NB4 (cell line): ENCODE measurements around the gene MARCOL.

Source experiments
- DNase-seq: peaks from one replicate; pipeline ENCODE4 v3.0.0; 2010; ENCODE audit warnings: low read depth
- H3K4me3 ChIP-seq: one replicate; pipeline ENCODE4 v1.5.1; 2011; ENCODE audit warnings: mild to moderate bottlenecking, low read depth, low read length, moderate library complexity
- MYC ChIP-seq: IDR thresholded peaks from 2 replicates; pipeline ENCODE4 v1.6.1; 2011; ENCODE audit warnings: low read depth, low read length
- POLR2A ChIP-seq: IDR thresholded peaks from 2 replicates; pipeline ENCODE4 v1.6.1; 2011; ENCODE audit warnings: mild to moderate bottlenecking; ENCODE audit not compliant: insufficient read length; ENCODE audit errors: extremely low read depth
- TF ChIP-seq, protein P1 (sequence below): IDR thresholded peaks from one replicate; pipeline ENCODE4 v1.5.1; 2012; ENCODE audit warnings: low read depth, low read length
- TF ChIP-seq, protein P2 (sequence below): IDR thresholded peaks from 2 replicates; pipeline ENCODE4 v1.6.1; 2011; ENCODE audit warnings: low read depth, low read length

Gene MARCOL

DNA sequence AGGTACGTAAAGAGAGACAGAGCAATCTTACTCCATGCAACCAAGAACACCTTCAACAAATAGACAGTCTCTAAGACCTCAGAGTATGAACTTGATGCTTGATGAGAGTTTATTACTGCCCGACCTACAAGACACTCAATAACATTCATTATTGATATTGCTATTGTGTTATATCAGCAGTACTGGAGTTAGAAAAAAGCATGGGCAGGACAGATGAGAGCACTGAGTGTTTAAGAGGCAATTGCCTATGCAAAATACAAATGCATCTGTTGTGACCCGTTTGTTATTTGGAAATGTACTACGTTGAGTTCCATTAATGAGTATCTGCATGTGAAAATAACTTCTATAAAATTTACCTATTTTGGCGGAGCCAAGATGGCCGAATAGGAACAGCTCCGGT is 8.1 kb upstream of the MARCOL start:
- TF ChIP-seq, protein P1, sequence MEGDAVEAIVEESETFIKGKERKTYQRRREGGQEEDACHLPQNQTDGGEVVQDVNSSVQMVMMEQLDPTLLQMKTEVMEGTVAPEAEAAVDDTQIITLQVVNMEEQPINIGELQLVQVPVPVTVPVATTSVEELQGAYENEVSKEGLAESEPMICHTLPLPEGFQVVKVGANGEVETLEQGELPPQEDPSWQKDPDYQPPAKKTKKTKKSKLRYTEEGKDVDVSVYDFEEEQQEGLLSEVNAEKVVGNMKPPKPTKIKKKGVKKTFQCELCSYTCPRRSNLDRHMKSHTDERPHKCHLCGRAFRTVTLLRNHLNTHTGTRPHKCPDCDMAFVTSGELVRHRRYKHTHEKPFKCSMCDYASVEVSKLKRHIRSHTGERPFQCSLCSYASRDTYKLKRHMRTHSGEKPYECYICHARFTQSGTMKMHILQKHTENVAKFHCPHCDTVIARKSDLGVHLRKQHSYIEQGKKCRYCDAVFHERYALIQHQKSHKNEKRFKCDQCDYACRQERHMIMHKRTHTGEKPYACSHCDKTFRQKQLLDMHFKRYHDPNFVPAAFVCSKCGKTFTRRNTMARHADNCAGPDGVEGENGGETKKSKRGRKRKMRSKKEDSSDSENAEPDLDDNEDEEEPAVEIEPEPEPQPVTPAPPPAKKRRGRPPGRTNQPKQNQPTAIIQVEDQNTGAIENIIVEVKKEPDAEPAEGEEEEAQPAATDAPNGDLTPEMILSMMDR = no peak
- DNase-seq = no peak
- H3K4me3 ChIP-seq = no peak overlapping the region

DNA sequence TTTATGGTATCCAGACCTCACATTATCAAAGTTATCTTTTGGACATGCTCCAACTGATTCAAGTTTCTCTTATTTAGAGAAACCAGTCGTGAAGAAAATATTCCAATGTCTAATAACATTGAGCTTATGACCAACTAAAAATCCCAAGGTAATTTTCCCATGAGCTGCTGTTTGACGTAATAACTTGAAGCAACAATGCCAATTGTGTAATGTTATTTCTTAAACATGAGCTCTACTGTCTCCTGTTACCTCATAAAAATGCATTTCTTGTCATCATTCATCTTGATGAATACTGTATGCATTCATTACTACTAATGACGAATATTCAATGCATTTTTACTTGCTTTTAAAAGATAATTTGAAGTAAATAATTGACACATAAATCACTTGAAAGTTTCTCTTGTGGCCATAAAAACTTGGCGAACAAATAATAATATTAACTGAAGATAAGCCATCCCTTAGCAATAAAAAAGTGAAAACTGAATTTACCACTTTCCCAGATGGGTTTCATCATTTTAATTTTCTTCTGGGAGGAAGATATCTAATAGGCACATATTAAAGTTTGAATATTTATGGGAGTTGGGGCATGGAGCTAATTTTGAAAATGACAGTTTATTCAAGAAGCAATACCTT is 424 bp upstream of the MARCOL start:
- TF ChIP-seq MYC (no peak), POLR2A (no peak)
- TF ChIP-seq, protein P1 = no peak
- TF ChIP-seq, protein P2, sequence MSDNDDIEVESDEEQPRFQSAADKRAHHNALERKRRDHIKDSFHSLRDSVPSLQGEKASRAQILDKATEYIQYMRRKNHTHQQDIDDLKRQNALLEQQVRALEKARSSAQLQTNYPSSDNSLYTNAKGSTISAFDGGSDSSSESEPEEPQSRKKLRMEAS = no peak
- DNase-seq = no peak
- no peak overlapping the region for H3K4me3 ChIP-seq

DNA sequence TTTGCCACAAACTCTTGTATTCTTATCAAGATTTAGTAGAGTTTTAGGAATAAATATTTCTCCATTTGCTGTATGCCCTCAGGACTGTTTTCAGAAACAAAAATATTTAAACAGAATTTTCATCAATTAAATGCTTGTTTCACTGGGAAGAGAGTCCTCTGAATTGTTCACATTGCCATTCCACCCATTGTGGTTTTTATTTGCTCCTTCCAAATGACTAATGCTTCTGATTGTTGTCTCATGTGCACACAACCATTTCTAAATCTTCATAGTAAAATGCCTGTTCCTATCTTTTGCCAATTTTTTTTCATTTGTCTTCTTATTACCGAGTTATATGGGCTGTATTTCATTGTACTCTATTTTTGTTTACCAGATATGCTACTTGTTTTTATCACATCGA is 10.6 kb downstream of the MARCOL start:
- DNase-seq = no peak
- TF ChIP-seq MYC (no peak), POLR2A (no peak)
- TF ChIP-seq, protein P2 = no peak
- TF ChIP-seq, protein P1 = no peak
- H3K4me3 ChIP-seq = no peak overlapping the region

DNA sequence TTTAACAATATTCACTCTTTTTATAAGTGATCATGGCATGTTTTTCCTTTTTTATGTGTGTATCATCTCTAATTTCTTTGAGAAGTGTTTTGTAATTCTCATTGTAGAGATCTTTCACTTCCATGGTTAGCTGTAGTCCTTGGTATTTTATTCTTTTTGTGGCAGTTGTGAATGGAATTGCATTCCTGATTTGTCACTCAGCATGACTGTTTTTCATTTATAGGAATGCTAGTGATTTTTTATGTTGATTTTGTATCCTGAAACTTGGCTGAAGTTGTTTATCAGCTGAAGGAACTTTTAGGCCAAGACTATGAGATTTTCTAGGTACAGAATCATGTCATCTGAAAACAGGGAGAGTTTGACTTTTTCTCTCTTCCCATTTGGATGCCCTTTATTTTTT is 17.1 kb downstream of the MARCOL start:
- no peak overlapping the region for H3K4me3 ChIP-seq
- TF ChIP-seq, protein P1 = no peak
- TF ChIP-seq POLR2A = no peak
- TF ChIP-seq, protein P2 = no peak
- TF ChIP-seq MYC = no peak
- no peak for DNase-seq

DNA sequence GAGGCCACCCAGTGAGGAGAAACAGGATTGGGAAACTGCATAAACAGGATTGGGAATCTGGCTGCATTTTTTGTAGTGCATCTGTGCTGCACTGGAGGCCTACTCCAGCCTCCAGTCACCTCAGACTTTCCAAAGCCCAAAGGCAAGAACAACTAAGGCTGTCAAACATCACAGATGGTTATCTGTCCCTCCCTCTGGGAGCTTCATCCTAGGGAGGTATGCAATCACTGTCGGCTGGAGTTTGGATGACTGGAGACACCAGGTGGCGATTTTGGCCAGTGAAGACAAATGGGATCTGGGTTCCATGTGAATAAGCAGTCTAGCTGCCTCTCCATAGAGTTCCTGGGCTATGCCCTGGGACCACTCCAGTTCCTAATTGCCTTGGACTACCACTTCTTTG is 21.0 kb downstream of the MARCOL start:
- DNase-seq = no peak
- TF ChIP-seq POLR2A (no peak), MYC (no peak)
- TF ChIP-seq, protein P2 = no peak
- TF ChIP-seq, protein P1 = no peak
- H3K4me3 ChIP-seq = no peak overlapping the region

DNA sequence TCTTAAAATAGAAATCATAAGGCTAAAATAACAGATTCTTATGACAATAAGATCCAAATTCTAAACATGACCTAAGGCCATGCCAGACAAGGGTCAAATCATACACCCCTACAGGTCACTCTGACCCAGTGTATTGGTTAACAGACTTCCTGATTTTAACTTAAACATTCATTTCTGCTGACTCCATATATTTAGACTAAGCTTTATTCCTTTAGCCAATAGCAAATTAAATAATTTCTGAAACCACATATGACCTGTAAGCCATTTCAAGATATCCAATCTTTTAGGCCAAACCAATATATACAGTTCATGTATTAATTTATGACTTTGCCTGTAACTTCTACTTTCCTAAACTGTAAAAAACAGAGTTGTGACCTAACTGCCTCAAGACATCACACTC is 22.9 kb downstream of the MARCOL start:
- DNase-seq = no peak
- TF ChIP-seq, protein P1 = no peak
- TF ChIP-seq, protein P2 = no peak
- TF ChIP-seq POLR2A (no peak), MYC (no peak)
- H3K4me3 ChIP-seq = no peak overlapping the region
